Measurements from ENCODE around the gene PSTPIP2.

- no peak for TF ChIP-seq CTCF (IDR thresholded peaks at IDR 0.05; ENCODE audit: insufficient read depth, low read length, poor library complexity, severe bottlenecking)
- no peak for TF ChIP-seq EZH2phosphoT487 (conservative IDR thresholded peaks at IDR 0.05; ENCODE audit: low read length)
Observed at GRCh38 chr18:46037512-46038305, 34.4 kb downstream of the PSTPIP2 start.

Measured in SU-DHL-6 (cell line).